Measurements from ENCODE around the gene SCG2. TPM values are rescaled to one million over a fixed set of nuclear protein-coding genes. Genes with fewer than 3 reads are reported as not detected.

The SCG2 gene
- total and polyA plus RNA-seq, 12 donors = 0.04 to 0.86 (median 0.18) TPM; not detected in 4

- no peaks in the 10 kb centered on the region for H3K36me3 ChIP-seq
- no peak overlapping the region for H3K4me3 ChIP-seq
- TF ChIP-seq, protein P1, sequence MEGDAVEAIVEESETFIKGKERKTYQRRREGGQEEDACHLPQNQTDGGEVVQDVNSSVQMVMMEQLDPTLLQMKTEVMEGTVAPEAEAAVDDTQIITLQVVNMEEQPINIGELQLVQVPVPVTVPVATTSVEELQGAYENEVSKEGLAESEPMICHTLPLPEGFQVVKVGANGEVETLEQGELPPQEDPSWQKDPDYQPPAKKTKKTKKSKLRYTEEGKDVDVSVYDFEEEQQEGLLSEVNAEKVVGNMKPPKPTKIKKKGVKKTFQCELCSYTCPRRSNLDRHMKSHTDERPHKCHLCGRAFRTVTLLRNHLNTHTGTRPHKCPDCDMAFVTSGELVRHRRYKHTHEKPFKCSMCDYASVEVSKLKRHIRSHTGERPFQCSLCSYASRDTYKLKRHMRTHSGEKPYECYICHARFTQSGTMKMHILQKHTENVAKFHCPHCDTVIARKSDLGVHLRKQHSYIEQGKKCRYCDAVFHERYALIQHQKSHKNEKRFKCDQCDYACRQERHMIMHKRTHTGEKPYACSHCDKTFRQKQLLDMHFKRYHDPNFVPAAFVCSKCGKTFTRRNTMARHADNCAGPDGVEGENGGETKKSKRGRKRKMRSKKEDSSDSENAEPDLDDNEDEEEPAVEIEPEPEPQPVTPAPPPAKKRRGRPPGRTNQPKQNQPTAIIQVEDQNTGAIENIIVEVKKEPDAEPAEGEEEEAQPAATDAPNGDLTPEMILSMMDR (IDR thresholded peaks at IDR 0.05) = no peak
- peaks cover 0 to 6% (median 0%) of the 10 kb centered on the region in 11 donors for H3K9me3 ChIP-seq
- H3K27me3 ChIP-seq = peaks cover 0 to 10% (median 0%) of the 10 kb centered on the region in 7 donors
- ATAC-seq = no peak
- H3K4me1 ChIP-seq = no peaks in the 10 kb centered on the region
- H3K27ac ChIP-seq = no peak overlapping the region
- intact Hi-C loops (cut with DNase I) = no loop called here
- DNase-seq = no peak
- 80 to 88% methylated on average over 2 of the region's 2 CpGs for WGBS, 2 donors
These were observed 30.7 kb upstream of the SCG2 start for GRCh38 chr2:223632826-223633225.

GRCh38 chr2:223626716-223627115 lies 24.6 kb upstream of the SCG2 start:
- Histone ChIP-seq H3K4me1 (no peaks in the 10 kb centered on the region), H3K27ac (no peak overlapping the region), H3K9me3 (no peaks in the 10 kb centered on the region), H3K4me3 (no peak overlapping the region), H3K27me3 (peaks cover 0 to 17% (median 0%) of the 10 kb centered on the region in 7 donors), H3K36me3 (no peaks in the 10 kb centered on the region)
- WGBS, 2 donors = 31 to 34% methylated on average over 2 of the region's 2 CpGs
- ATAC-seq (no peak), DNase-seq (no peak)
- TF ChIP-seq, protein P1 (IDR thresholded peaks at IDR 0.05) = no peak
- intact Hi-C loops (cut with DNase I) = no loop called here

GRCh38 chr2:223625652-223626051 lies 23.5 kb upstream of the SCG2 start:
- ATAC-seq (no peak), DNase-seq (no peak)
- 42 to 68% methylated on average over 1 of the region's 1 CpG for WGBS, 2 donors
- Histone ChIP-seq H3K27ac (no peak overlapping the region), H3K36me3 (no peaks in the 10 kb centered on the region), H3K27me3 (peaks cover 0 to 24% (median 0%) of the 10 kb centered on the region in 7 donors), H3K9me3 (no peaks in the 10 kb centered on the region), H3K4me1 (no peaks in the 10 kb centered on the region), H3K4me3 (no peak overlapping the region)
- intact Hi-C loops (cut with DNase I) = no loop called here
- TF ChIP-seq, protein P1 (IDR thresholded peaks at IDR 0.05) = no peak

- Histone ChIP-seq H3K4me3 (no peak overlapping the region), H3K4me1 (no peaks in the 10 kb centered on the region), H3K27me3 (peaks cover 0 to 28% (median 9%) of the 10 kb centered on the region in 7 donors), H3K27ac (no peak overlapping the region), H3K36me3 (no peaks in the 10 kb centered on the region), H3K9me3 (no peaks in the 10 kb centered on the region)
- ATAC-seq (no peak), DNase-seq (no peak)
- intact Hi-C loops (cut with DNase I) = no loop called here
- WGBS, 2 donors = 45 to 48% methylated on average over 7 of the region's 7 CpGs
- TF ChIP-seq, protein P1 (IDR thresholded peaks at IDR 0.05) = no peak
These were observed 19.7 kb upstream of the SCG2 start for GRCh38 chr2:223621901-223622300.
